Activated CD4-positive, CD25-positive, alpha-beta regulatory T cell treated with anti-CD3 and anti-CD28 coated beads, Interleukin-2, amount 50 U/mL, for 24 hours (primary cell): Measurements from ENCODE around the gene RALGAPA2.
"Not testable (repeated sequence)": the region's sequence is repeated elsewhere in the genome, so short reads cannot be mapped to it uniquely, and the experiment has no call there.

Experiments
- ATAC-seq, 2 donors: fragments of 150-1000 bp; cut with Tn5 transposase; one replicate each; pipeline ENCODE4 v1.10.0; 2021; ENCODE audit warnings: mild to moderate bottlenecking in 1 of 2, moderate library complexity in 1 of 2

Gene RALGAPA2

DNA sequence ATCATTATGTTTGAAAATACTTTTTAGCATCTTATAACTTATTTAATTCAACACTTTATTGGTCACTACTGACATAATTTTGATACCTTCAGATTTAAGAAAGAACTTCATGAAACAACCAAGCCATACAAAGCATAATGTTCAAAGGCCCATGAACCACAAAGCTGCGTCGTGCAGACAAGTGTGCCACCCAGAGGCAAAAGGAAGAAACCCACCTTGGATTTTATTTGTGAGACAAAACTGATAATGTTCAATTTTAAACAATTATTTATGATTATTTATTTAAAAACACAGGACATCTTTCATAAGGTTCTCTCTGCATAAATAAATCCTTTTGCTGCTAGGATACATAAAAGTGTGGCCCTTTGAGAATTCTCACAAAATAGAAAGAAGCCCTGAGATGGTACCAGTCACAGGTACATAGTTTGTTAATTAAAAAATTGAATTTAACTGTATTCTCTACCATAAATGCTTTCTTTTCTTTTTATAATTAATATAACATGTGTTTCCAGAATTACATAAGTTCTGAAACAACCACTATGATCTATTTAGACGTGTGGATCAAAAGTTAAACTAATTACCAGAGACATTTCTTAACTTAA, 143.7 kb downstream of the RALGAPA2 start:
- no peak for ATAC-seq

DNA sequence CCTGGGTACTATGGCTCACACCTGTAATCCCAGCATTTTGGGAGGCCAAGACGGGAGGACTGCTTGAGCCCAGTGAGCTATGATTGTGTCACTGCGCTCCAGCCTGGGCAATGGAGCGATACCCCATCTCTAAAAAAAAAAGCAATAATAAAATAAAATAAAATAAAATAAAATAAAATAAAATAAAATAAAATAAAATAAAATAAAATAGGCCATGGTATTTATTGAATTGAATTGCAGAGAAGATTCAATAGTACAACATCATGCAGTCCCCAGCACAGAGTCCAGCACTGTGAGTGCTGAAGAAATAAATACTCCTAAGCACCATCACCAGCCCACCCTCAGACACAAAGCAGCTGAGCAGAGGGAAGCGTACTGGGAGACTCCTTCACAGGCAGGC, 144.7 kb downstream of the RALGAPA2 start:
- ATAC-seq, result no peak

DNA sequence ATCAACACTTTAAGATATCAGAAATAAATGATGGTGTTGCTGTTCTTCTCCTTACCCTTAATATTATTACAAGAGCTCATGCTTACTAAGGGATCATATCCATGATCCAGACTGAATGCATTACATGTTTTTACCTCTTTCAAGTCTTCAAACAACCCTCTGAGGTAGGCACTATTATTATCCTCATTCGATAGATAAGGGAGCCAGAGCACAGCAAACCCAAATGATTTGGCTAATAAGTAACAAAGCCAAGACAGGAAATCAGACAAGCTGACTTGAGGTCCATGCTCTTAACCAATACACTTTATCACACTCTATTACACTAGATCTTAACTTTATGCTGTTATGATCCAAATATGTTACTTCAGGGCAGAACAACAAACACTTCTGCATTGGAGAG, 145.9 kb downstream of the RALGAPA2 start:
- no peak for ATAC-seq

DNA sequence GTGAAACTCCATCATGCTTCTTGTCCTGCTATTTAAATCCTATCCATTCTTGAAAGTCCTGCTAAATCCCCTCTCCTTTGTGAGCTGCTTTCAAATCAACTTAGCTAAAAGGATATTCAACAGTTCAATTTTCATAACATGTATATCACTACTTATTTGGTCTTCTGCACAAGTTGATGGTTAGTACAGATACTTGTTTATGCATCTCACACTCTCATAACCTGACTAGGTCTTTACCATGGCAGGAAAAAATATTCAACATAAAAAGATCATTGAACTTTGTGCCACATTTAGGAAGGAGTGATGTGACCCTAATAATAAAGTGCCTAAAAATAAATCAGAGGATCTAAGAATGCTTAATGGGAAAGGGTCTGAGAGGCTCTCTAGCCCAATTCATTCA, 148.2 kb downstream of the RALGAPA2 start:
- no peak for ATAC-seq

DNA sequence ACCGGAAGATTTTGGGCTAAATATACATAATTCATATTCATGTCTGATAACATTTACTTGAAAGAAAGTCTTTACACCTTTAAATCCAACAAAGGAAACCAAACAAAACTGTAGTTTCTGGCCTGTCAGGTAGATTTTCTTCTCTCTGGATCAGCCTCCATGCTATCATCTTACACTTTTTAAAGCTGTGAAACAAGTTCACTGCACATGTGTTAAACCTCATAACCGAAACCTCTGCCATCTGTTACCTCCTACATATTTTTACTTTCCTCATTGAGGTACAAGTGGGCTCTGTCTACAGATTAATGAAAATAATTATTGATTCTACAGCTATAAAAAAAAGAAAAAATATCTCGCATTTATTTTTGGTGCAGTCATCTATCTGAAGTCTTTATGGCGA, 149.9 kb downstream of the RALGAPA2 start:
- no peak for ATAC-seq

DNA sequence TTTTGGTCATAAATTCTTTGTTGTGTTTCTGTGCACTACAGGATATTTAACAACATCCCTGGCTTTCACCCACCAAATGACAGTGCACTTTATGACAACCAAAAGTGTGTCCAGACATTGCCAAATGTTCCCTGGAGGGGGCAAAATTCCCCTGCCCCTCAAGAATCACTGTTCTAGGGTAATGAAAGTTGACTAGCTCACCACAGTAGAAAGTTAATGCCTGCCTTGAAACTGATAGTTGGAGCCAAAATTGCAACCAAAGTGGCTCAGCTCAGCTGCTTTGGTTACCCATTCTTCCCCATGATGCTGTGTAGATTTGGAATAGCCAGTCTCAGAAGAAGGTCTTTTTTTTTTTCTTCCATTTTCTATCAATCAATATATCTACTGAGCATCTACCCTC, 150.6 kb downstream of the RALGAPA2 start:
- ATAC-seq, result no peak

DNA sequence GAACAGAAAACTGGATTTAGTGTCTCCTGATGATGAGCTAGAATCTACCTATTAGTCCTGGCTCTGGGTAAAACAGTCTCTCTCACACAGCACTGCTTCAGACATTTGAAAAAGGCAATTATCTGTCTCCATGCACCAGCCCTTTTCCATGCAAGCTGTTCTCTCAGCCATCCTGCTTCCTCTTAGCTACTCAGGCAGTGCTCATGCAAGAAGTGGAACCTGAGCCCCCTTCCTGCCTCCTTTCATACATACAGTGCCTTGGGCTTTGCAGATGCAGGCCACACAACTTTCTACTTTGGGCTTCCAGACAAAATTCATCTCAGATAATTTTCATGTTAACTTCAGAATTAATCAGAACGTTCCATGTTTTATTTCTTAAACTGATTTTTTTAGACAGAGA, 151.3 kb downstream of the RALGAPA2 start:
- ATAC-seq, result no peak

DNA sequence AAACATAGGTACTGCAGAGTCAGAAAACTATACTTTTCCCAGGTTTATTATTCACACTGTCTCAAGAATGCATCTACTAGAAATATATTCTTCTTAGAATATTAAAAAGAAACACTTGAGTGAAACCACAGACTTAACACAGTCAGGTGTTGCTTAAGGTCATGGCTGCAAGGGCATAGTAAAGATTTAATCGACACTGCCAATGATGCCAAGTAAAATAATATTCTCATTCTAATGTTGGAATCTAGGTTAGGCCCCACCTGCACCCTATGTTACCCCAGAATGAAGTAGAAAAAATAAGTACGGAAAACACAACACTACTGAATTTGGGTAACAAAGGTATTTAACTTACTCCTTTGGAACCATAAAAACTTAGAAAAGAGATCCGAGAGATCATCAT, 155.0 kb downstream of the RALGAPA2 start:
- no peak for ATAC-seq

DNA sequence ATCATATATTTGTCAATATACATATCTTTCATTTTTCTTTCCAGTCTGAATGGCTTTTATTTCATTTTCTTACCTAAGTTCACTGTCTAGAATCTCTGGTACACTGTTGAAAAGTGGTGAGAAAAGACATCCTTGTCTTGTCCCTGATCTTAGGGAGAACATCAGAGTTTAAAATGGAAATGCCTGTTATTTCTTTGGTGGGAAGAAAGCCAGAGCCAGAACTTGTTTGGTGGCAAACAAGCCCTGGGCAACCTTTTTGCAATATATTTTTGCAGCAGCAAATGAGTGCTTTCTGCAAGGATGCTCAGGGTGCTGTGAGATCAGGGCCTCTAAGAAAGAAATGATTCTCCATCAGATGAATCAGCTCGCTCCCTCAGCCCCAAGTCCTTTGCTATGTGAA, 156.6 kb downstream of the RALGAPA2 start:
- ATAC-seq, result no peak

DNA sequence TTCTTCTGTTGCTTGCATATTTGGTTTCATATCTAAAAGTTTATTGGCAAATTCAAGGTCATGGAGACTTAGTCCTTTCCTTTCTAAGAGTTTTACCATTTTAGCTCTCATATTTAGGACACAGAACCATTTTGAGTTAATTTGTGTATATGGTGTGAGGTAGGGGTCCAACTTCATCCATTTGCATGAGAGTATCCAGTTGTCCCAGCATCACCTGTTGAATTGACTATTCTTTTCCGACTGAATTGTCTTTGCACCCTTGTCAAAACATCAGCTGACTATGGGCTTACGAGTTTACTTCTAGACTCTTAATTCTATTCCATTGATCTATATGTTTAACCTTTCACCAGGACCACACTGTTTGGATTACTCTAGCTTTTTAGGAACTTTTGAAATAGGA, 157.5 kb downstream of the RALGAPA2 start:
- ATAC-seq, result no peak

DNA sequence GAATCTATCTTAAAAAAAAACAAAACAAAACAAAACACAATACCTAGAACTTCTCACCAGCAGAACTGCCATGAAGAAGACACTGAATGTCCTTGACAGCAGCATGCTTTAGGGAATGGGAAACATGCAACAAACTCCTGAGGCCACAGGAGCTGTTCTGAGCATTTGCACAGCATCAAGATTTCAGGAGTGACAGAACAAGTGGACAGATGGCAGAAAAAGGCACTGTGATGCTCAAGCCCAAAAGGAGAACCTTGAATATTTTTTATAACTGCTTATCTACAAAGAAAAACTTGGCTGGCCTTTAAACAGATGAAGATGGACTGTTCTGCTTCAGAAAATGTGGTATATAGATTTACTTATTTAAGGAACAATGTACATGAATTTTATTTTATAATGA, 158.9 kb downstream of the RALGAPA2 start:
- ATAC-seq, result no peak

DNA sequence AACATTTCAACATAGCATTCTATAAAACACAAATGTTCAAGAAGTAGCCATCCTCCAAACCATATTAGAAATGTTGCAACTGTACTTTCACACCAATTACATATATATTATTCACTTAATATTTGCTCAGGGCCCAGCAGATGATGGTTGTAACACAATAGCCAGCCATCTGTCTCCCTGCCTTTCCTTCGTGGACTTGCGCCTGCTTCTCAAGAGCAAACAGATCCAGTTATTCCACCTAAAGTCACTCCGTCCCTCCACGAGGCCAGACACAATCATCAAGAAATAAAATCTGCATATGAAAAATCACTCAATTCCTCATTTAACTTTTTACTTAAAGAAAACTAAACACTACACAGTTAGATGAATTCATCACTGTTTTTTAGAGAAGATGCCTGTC, 160.4 kb downstream of the RALGAPA2 start:
- ATAC-seq, result no peak

DNA sequence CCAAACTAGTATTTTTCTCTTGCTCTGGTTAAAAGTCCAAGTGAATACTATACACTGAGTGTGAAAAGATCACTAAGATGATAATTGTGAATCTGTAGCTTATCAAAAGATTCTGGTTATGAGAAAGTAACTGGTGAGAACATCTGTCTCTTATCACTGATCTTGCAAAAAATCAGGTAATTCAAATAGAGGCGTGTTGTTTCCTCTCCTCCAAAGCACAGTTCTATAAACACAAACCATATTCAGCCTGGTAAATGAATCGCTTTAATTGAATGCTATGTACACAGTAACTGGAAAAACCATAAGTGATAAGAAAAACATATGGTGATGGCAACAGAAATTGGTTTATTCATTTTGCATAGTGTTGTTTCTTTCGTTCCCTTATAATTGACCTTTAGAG, 161.0 kb downstream of the RALGAPA2 start:
- no peak for ATAC-seq

DNA sequence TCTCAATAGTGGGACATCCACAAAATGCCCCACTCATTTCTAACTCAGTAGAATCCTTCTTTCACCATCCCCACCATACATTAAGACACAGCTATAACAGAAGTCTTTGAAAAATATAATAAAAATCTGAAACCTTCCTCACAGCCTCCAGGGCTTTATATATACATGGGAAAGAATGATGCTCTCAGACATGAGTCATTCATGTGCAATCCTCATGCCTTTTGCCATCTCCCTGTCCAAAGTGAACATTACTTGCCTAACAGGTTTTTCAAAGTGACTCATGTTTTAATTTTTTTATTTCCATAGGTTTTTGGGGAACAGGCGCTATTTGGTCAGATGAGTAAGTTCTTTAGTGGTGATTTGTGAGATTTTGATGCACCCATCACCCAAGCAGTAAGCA, 162.7 kb downstream of the RALGAPA2 start:
- ATAC-seq, result no peak

DNA sequence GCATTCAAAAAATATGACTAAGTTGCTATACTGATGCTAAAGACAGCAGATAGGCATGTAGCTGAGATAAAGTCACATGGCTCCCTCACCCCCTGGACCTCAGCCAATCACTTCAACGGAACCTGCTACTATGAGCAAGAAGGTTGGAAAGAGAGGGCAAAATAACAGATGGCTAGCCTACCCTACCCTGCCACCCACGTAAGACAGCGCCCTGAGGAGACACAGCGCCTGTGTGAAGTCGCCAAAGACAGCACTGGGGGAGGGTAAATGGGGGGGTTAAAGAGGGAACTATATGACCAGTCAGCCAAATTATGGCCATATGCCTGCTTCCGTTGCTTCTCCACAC, 163.2 kb downstream of the RALGAPA2 start:
- ATAC-seq, result no peak

DNA sequence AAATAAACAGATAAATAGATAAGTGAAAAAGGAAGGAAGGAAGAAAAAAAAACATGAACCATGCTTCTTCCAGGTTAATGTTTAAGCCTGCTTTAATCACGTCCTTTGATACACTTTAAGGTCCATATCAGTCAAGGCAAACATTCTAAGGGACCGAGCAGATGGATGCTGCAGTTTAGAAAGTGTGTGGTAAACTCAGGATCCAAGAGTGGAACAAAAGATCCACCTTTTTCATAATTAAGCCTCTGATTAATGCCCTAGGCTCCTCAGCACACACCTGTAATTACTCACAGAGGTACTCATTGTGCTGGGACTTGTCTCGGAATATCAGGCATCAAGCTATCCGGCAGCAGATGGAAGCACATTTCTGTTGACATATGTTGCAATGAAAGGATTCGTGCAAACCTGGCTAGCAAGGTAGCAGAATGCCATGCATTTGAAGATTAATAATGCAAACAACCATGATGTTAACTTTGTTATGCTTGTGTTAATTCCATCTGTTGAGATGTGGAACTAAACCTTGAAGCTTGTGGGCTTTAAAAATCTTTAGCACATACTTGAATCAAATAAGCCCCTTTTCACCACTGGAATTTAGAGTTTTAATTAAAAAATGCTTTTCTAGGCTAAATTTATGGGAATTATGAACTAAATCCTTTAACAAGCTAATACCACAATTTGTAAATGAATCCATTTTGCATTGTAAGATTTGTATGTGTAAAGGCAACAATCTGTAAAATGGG, 163.7 kb downstream of the RALGAPA2 start:
- ATAC-seq, result no peak

DNA sequence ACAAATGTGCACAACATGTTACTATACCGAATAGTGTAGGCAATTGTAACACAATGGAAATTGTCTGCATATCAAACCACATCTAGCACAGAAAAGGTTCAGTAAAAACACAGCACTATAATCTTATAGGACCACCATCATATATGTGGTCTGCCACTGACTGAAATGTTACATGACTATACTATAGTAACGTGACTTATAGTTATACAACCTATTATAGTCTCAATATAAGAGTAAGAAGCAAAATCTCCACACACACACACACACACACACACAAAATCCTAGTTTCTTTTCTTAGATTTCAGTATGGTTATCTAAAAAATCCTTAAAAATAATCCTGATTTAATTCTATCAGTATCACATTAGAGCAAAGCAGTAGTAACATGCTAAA, 164.6 kb downstream of the RALGAPA2 start:
- no peak for ATAC-seq

DNA sequence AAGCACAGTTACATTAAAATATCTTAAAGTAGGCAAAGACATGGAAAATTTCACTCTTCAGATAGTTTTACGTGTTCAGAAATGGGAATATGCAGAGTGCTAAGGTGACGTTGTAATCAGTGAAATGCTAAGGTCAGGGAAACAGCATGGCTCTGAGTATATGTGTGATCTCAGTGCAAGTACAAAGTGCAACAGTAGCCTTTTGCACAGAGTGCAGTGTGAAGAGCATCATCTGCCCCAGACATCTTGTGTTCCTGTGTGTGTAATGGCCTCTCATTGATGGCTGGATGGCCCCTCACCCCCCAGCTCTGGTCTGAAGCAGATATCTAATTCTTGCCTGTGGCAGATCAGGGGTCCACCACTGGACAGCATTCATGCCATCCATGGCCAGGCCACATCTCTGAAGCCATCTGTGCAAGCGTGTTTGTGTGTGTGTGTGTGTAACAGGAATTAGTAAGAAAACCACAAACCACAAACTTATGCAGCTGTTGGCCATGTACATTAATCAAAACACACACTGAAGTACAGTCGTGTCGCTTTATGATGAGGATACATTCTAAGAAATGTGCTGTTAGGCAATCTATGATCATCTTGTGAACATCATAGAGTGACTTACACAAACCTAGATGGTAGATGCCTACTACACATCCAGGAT, 165.1 kb downstream of the RALGAPA2 start:
- ATAC-seq, result peak; percentile 58 to 69

DNA sequence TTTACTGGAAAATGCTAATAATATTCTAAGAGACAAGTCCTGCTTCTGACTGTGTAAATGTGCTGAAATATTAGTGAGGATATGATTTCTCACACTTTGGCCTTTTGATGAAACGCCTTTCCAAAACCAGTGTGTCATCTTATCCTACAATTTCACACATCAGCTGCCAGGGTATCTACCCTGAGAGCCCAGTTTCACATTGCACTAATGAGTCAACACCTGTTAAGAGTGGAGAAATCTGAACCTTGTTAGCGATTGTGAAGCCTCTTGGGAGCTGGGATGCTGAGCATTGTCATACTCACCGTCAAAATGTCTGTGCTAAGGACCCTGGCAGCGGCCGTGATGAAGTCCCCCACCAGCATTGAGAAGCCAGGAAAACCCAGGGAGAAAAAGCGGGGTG, 166.0 kb downstream of the RALGAPA2 start:
- peak; percentile 28 to 42 for ATAC-seq

DNA sequence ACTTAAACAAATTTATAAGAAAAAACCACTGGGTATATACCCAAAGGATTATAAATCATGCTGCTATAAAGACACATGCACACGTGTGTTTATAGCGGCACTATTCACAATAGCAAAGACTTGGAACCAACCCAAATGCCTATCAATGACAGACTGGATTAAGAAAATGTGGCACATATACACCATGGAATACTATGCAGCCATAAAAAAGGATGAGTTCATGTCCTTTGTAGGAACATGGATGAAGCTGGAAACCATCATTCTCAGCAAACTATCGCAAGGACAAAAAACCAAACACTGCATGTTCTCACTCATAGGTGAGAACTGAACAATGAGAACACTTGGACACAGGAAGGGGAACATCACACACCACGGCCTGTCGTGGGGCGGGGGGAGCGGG, 169.1 kb downstream of the RALGAPA2 start:
- ATAC-seq, result not testable (repeated sequence)

DNA sequence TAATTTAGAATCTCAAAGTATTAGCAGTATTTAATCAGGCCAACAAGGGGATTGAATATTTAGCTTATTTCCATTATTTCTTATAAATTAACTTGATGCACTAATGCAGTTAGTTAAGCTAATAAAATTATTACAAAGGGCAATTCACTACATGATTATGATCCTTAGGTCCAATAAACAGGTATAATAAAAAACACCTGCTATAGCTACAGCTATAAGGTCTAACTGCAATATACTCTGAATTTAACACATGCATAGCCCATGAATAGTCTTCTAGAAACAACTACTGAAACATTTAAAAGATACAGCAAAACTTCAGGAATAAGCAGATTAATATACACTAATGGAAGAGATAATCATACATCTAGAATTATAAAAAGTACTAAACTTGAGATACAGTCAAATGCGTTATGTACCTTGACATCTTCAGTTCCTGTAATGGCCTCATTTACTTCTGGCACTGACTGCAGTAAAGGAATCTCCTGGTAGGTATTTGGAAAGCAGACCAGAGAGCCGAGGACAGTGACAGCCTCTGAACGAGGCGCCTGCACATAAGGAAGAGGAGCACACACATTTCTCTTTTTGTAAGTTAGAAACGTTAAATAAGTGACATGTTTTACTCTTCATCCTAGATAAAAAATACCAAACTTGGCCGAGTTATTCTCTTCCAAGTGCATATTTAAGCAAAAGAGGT, 176.1 kb downstream of the RALGAPA2 start:
- no peak for ATAC-seq

DNA sequence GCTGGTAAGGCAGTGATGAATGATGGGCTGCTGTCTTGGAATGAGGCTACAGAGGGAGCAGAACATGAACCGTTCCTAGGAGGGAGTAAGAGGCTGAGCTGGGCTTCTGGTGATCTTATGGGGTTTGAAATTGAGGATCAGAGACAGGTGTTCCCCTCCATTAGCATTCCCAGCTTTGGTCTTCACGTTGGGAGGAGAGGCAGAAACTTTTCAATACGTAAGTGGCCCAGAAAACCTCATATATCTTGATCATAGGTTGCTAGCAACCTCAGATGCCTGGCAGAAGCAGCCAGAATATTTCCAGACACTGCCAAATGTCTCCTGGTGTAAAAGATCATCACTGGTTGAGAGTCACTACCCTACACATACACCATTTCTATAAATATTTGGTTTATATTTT, 177.4 kb downstream of the RALGAPA2 start:
- no peak for ATAC-seq

DNA sequence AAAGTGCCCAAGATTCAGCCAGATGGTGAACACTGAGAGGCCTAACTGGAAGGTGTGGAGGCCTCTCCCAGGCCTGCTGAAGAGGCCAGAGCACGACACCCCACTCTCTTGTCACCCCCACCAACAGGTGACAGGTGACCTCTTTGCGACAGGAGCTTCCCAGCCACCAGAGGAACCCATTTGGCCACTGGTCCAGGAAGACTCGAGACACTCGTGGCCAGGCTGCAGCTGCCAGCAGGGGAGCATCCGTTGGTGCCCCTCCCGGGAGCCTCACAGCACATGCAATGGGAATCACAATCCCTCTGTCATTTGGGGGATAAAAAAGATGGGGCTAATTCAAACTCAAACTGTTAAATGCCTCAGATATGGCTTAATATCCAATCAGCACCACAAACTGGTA, 181.2 kb downstream of the RALGAPA2 start:
- no peak for ATAC-seq
